WI38 (cell line): Measurements from ENCODE around the gene LRP6.

Experiments used
- H3K4me3 ChIP-seq: 2 replicates; pipeline ENCODE4 v1.5.1; 2011; ENCODE audit warnings: low read depth, mild to moderate bottlenecking, control low read depth, low read length
- CTCF ChIP-seq: IDR thresholded peaks from 2 replicates; pipeline ENCODE4 v1.5.1; 2012; ENCODE audit warnings: low read depth, mild to moderate bottlenecking, control low read depth, low read length

The LRP6 gene

GRCh38 chr12:12098691-12099015, 168.2 kb downstream of the LRP6 start:
- H3K4me3 ChIP-seq, result no peak overlapping the region
- no peak for TF ChIP-seq CTCF

DNA sequence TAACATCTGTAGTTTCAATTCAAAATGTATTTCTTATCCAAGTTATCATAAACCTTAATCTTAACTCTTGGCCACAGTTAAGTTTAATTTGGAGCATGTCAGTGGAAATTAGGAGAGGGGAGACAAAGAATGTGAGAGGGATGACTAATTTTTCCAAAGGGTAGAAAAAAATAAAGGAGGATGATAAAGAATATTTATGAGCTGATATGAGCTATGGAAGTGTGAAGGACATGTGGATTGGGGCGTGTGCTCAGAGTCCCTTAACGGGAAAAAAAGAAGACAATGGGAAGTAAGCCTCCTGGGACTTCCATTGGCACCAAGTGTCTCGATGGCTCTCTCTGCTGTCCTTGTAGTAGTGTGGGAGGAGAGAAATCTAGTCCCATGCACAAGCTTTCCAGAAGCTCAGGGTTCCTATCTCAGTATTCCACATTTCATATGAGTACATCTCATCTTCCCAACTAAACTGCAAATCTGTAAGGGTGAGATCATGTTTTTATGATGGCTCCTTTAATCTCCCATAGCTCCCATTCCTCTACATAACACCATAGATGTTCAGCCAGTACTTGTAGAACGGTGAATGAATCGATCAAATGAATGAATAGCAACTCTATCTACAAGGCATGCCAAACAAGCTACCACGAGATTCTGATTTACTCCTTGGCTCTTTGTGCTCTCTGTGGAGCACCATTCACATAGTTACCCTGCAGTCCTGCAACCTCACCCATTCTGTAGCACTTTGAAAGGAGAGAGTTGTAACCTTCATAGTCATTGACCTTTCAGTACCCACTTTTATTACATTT, 168.8 kb downstream of the LRP6 start:
- no peak overlapping the region for H3K4me3 ChIP-seq
- TF ChIP-seq CTCF, result no peak

GRCh38 chr12:12095021-12095420, 171.8 kb downstream of the LRP6 start:
- no peak overlapping the region for H3K4me3 ChIP-seq
- TF ChIP-seq CTCF, result no peak

DNA sequence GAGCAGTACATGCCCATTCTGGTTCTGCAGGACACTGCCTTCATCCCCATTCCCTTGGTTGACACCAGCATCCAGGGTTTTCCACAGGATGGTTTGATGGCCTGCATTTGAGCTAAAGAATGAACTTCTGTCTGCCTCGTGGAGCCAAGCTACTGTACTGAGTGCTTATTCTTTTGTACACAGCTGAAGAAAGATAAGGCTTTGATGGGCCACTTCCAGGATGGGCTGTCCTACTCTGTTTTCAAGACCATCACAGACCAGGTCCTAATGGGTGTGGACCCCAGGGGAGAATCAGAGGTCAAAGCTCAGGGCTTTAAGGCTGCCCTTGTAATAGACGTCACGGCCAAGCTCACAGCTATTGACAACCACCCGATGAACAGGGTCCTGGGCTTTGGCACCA, 172.4 kb downstream of the LRP6 start:
- H3K4me3 ChIP-seq, result no peak overlapping the region
- no peak for TF ChIP-seq CTCF

DNA sequence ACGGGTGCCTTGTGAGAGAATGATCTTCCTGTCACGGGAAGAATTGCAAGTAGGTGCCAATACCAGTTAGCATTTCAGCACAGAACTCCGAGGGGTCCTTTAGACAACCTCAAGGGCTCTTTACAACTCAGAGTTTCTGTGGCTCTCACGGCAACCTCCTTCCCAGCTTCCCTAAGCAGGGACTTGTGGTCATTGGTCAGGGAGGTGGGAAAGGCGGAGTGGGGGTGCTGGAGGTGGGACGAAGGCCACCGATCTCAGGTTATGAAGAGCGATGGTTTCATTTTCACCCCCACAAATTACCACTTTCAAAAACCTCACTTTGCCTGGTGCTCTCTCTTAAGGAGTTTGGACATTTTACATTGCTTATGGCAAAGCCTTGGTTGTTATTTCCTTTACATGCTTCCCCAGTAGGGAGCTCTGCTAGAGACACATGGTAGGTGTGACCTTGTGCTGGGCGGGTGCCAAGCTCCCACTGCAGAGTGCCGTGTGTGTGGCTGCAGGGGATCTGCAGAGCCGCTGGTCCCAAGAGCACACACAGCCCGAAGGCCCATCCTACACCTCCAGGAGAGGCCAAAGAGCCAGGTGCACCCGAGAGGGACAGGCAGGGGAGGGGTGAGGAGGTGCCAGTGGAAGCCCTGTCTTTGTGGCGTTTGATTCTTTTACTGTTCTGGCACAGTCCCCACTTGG, 174.7 kb downstream of the LRP6 start:
- H3K4me3 ChIP-seq, result no peak overlapping the region
- no peak for TF ChIP-seq CTCF

DNA sequence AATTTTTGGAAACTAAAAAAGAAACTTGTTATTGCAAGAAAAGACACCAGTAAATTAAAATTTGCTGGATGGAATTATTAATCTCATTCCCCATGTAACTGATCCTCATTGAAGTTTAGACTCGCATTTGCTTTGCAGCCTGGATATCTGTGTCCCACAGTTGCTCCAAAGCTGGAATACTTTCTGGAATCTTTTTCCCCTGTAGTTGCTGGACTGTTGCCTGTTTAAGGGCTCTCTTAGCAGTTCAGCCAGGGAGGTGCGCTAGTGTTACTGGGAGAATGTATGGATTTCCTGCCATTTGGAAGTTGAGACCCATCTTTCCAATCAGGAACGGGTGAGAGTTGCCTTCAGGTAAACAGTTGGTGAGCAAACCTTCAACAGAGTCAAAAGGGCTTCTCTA, 175.8 kb downstream of the LRP6 start:
- H3K4me3 ChIP-seq, result no peak overlapping the region
- TF ChIP-seq CTCF, result no peak

DNA sequence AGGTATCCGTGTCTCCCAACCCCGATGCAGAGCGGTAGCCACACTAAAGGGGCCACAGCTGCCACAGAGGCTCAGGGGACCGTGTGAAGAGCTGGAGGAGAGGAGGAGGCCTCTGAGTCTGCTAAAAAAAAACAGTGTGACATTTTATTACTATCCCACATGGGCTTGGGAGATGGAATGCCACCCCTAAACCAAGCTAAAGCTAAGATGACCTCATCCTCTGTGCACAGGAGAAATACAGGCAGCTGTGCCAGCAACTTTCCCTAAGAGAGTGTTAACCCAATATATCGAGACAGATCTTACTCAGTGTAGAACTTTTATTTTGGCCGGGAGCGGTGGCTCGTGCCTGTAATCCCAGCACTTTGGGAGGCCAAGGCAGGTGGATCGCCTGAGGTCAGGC, 178.1 kb downstream of the LRP6 start:
- H3K4me3 ChIP-seq, result no peak overlapping the region
- no peak for TF ChIP-seq CTCF
